Measurements from ENCODE around the gene TM4SF20. TPM values are rescaled to one million over a fixed set of nuclear protein-coding genes. Genes with fewer than 3 reads are reported as not detected.
A peak's percentile ranks its signal among the peaks of the same experiment; 100 is the strongest.

TM4SF20 gene
- total RNA-seq, 2 experiments from 2014 or later = not detected

- ChIA-PET CTCF (ENCODE audit: unreplicated experiment) (no interaction called here), POLR2A (no interaction called here)
- Histone ChIP-seq H3K9me2 (ENCODE audit: insufficient read depth, low read length) (no peaks in the 10 kb centered on the region; the same call in 1 of the 2 replicates), H2AFZ (ENCODE audit: low read length) (peak within 1 kb of the TSS; percentile 100), H3K4me2 (ENCODE audit: low read length) (peak within 1 kb of the TSS; percentile 98), H3K36me3 (ENCODE audit: insufficient read depth, low read length) (peaks cover 19% of the 10 kb centered on the region; the same call in 1 of the 2 replicates), H4K20me1 (ENCODE audit: insufficient read depth, low read length) (peaks cover 7% of the 10 kb centered on the region), H3K4me3 (ENCODE audit: low read depth, low read length, poor library complexity, severe bottlenecking) (peak within 1 kb of the TSS; percentile 90), H3K9me3 (ENCODE audit: low read length) (peaks cover 6% of the 10 kb centered on the region; the same call in 1 of the 2 replicates), H3K4me1 (ENCODE audit: insufficient read depth, low read length, poor library complexity, severe bottlenecking) (peaks cover 23% of the 10 kb centered on the region), H3K27ac (ENCODE audit: low read depth, low read length, poor library complexity, severe bottlenecking) (peak within 1 kb of the TSS; percentile 38), H3K79me2 (ENCODE audit: insufficient read depth, low read depth, low read length) (peaks cover 31% of the 10 kb centered on the region)
- no TSS peak for BruUV-seq (replicated peaks)
- peak; percentile 95 for DNase-seq (ENCODE audit: low spot score)
- TF ChIP-seq CTCF (conservative IDR thresholded peaks at IDR 0.05; ENCODE audit: low read length) (peak; percentile 68), EZH2phosphoT487 (IDR thresholded peaks at IDR 0.05; ENCODE audit: borderline replicate concordance, low read depth, low read length) (no peak)
- intact Hi-C loops (cut with micrococcal nuclease; ENCODE audit: unreplicated experiment) = loop anchor here (10.0 kb wide), 1 partner anchor 160 kb away; the partner anchor contains the start of genes COL4A3 and COL4A4
Observed at GRCh38 chr2:227324995-227325838, 53.9 kb downstream of the TM4SF20 start, which contains the start of gene MFF. TSS of gene MFF (plus strand) at chr2:227325251. CDS start at chr2:227330666, 5,415 bp downstream.

GRCh38 chr2:227324642-227324994 lies 54.5 kb downstream of the TM4SF20 start:
- ChIA-PET CTCF (ENCODE audit: unreplicated experiment) (no interaction called here), POLR2A (interaction anchor here (1.4 kb wide), 1 partner anchor 8 kb away, joined by 5 read pairs; no protein-coding TSS in a partner anchor)
- intact Hi-C loops (cut with micrococcal nuclease; ENCODE audit: unreplicated experiment) = loop anchor here (10.0 kb wide), 1 partner anchor 160 kb away; the partner anchor contains the start of genes COL4A3 and COL4A4
- Histone ChIP-seq H4K20me1 (ENCODE audit: insufficient read depth, low read length) (peaks cover 7% of the 10 kb centered on the region), H3K27ac (ENCODE audit: low read depth, low read length, poor library complexity, severe bottlenecking) (no peak overlapping the region), H2AFZ (ENCODE audit: low read length) (peak overlapping the region; percentile 100), H3K4me1 (ENCODE audit: insufficient read depth, low read length, poor library complexity, severe bottlenecking) (peaks cover 23% of the 10 kb centered on the region), H3K79me2 (ENCODE audit: insufficient read depth, low read depth, low read length) (peaks cover 31% of the 10 kb centered on the region), H3K4me2 (ENCODE audit: low read length) (peak overlapping the region; percentile 84), H3K4me3 (ENCODE audit: low read depth, low read length, poor library complexity, severe bottlenecking) (peak overlapping the region; percentile 90), H3K9me3 (ENCODE audit: low read length) (peaks cover 6% of the 10 kb centered on the region; the same call in 1 of the 2 replicates), H3K36me3 (ENCODE audit: insufficient read depth, low read length) (peaks cover 14% of the 10 kb centered on the region; the same call in 1 of the 2 replicates), H3K9me2 (ENCODE audit: insufficient read depth, low read length) (no peaks in the 10 kb centered on the region; the same call in 1 of the 2 replicates)
- no peak for TF ChIP-seq CTCF (conservative IDR thresholded peaks at IDR 0.05; ENCODE audit: low read length)
- TF ChIP-seq EZH2phosphoT487 (IDR thresholded peaks at IDR 0.05; ENCODE audit: borderline replicate concordance, low read depth, low read length) = no peak
- BruUV-seq (replicated peaks) = TSS peak; percentile 89
- no peak for DNase-seq (ENCODE audit: low spot score)

All from OCI-LY7 (cell line).